NCI-H187 (cell line): ENCODE measurements around the gene LARGE1.

Source experiments
- DNase-seq, 2 experiments: peaks; one replicate each; lab custom pipeline; 2025; lab: John Stamatoyannopoulos, UW

Gene LARGE1

DNA sequence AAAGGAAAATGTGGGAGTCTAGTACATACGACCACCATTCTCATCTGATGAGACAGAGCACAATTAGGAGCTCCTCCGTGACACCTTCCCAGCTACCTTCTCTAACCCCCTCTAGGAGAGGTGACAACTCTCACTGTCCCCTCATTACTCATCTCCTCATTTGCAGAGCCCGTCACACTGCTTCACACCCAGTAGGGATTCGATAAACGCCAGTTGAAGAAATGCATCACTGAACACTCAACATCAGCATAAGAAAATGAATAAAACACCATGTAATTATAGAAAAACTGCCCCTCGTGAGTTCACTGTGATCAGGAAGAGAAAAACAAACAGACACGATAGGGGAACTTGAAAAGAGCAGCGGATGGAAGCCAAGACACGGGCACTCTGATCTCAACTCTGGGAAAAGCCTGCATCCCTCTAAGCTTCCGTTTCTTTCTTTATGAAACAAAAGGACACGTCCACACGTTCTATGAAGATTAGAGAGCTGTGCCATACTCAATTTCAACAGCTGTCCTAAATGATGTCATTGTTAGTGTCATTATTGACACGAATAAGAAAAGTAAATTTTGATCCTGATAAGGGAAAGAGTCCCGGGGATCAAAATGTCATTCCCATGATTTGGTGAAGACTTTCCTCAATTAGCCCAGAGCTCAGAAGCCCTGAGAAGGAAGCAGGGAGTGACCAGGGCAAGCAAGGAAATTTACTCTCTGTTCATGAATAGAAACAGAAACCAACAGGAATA is 356.9 kb downstream of the LARGE1 start:
- no peak for DNase-seq

DNA sequence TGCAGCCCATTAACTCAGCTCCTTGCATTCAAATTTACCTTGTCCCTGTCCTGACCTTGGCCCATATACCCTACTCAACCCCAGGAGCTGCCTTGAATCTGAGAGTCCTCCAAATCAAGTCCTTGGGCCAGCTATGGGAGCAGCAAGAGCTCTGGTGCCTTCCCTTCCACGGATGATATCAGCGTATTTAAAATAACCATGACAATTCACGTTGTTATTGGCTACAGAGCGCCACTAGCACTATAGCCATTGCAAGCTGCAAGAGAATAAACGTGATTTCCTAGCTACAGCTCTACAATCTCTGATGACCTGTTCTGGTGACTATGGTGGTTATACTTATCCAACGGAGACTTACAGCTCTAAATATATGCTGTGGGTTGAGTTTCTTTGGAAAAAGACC is 357.8 kb downstream of the LARGE1 start:
- no peak for DNase-seq

DNA sequence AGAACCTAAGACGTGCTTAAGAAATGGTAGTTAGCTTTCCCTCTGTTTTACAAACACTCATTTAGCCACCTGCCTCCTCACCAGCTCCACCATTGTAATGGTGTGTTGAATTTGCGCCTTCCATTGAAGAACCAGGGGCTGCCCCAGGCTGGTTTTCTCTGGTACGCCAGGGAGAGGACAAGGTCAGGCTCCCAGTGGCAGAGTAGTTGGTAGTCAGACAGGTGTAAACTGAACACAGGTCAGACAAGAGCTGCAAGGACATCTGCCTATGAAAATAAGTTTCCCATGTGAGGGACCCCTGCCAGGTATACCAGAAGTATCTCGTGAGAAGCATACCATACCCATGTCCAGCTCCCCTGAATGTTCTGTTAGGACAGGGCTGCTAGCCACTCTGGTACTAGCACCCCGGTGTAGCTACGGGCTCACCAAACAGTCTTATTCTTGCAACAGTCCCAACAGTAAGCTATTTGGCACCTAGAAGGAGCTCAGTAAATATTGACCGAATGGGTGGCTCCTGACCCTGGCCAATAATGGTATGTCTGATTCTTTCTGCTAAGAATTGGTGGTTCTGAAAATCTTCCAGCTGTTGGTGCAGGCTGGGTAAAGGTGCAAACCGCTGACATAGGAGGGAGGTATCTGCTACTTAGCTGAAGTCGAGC is 359.0 kb downstream of the LARGE1 start:
- no peak for DNase-seq

DNA sequence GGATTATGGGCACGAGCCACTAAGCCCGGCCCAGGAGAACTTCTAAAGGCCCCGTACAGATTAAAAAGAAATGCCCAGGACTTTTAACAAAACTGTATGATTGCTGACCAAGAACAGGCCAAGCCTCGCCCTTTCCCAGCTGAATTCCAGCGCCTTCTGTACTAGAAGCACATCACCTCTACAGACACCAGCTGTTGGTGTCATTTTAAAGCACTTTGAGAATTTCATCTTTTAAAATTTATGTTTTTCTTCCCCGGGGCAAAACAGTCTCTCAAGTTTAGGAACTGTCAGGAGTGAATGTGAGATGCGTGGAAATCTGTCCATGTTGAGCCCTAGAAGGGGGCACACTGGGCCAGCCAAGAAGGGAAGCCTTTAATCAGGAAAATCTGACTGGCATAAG is 362.4 kb downstream of the LARGE1 start:
- DNase-seq, result no peak

DNA sequence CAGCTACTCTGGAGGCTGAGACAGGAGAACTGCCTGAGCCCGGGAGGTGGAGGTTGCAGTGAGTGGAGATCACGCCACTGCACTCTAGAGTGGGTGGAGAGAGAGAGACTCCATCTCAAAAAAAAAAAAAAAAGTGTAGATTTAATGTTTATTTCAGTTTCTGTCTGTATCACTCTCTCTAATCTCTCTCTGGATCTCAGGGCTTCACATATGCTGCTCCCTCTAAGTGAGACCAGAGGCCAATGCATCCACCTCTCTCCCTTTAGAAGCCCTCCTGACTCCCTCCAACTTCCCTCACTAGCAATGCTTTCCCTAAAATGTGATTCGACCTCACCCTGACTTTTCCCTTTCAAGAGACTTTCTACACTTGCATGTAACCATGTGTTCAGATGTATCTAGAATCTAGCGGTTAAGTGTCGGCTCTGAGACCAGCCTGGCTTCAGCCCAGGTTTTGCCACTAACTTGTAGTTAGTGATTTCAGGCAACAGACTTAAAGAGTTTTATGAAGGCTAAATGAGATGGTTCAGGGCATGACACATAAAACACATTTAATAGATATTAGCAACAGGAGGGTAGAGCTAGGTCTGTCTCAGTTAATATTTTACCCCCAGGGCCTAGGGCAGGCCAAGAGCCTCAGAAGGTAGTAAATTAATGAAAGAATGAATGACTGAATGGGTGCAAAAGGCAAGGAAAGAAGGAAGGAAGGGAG is 364.3 kb downstream of the LARGE1 start:
- no peak for DNase-seq

DNA sequence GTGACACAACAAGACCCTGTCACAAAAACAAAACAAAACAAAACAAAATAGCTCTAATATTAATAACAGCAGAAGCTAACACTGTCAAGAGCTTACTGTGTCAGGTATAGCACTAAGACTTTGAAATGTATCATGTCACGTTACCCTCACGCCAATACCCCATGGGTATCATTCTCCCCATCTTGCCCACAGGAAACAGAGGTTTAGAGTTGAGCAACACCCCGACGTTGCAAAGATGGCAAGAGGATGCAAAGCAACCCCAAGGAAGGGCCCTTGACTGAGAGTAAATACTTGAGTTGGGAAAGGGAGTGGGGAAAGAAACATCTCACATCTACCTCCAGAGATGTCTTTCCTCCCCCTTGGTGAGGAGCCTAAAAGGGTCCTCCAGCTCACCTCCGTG is 366.8 kb downstream of the LARGE1 start:
- no peak for DNase-seq

DNA sequence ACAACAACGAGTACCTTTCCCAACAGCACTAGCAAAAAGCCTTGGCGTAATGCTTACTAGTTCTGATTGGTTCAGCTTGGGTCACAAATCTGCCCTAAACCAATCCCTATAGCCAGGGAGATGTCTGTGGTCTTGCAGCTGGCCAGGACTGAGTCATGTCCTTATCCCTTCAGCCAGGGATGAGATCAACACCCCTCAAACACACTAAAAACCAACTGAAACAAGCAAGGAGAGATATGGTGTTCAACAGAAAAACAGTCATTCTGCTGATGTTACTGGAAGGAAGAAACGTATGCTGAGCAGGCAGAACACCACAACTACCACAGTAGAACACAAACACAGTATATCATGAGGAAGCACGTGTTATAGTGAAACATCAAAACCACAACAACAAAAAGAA is 375.6 kb downstream of the LARGE1 start:
- DNase-seq, result no peak

DNA sequence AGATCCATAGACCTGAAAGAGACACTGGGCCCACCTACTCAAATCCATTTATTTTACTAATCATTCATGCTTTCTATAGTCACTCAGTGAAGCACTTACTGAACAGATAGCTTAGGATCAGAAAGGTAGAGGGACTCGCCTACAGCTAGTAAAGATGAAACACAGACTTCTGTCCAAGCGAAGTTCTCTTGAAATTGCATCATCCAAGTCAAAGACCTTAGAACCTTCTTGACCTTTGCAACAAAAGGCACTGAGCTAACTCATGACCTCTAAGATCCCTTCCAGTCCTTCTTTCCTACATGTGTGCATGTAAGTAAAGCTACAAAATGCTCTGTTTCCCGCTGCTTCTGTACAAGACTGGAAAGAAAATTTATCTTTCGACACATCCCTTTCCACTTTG is 377.6 kb downstream of the LARGE1 start:
- DNase-seq, result no peak

DNA sequence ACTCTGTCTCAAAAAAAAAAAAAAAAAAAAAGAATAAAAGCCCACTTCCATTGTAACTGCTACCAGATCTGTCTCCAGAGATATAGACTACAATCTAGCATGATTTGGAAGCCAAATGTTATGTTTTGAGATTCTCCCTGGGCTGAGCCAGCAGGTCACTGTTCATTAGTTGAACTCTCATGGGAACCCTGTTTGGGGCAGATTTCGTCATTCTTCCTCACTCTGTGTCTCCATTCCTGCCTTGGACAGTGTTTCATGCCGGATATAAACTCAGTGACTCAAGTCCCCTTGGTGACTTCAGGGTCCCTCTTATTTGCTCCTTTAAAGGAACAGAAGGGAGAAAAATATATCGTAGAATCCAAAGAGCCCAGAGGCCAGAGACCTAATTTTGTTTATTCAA is 378.1 kb downstream of the LARGE1 start:
- no peak for DNase-seq

DNA sequence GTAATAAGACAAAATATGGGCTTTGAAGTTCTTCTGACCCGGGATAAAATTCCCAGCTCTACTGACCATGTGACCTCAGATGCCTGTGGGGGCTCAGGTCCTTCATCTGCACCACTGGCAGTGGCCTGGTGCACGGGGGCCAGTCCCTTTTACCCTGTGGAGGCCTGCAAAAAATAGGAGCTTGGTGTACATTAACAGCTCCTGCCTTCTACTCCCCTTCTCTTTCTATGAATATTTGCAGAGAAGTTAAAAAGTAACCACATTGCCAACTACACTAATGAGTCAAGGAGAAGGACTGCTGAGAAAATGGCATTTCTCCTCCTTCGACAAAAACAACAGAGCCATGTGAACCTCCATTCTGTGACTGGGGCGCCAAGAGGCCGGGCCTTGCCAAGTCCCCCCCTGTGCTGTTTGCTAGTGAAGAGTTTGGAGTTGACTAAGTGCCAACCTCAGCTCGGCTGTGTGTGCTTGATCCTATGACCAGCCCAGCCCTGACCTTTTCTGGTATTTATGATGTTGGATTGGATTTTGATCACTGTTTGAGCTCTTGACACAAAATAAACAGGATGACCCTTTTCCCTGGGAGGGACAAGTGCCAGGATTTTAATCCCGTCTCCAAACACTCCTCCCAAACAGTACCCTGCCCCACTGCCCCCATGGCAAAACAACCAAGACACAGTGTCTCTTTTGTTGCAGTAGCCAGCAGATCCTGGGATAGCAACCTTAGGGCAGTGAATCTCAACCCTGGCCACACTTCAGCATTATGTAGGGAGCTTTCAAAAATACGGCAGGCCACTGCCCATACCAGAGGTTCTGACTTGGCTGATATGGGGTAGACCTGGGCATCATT is 380.1 kb downstream of the LARGE1 start:
- DNase-seq, result no peak

DNA sequence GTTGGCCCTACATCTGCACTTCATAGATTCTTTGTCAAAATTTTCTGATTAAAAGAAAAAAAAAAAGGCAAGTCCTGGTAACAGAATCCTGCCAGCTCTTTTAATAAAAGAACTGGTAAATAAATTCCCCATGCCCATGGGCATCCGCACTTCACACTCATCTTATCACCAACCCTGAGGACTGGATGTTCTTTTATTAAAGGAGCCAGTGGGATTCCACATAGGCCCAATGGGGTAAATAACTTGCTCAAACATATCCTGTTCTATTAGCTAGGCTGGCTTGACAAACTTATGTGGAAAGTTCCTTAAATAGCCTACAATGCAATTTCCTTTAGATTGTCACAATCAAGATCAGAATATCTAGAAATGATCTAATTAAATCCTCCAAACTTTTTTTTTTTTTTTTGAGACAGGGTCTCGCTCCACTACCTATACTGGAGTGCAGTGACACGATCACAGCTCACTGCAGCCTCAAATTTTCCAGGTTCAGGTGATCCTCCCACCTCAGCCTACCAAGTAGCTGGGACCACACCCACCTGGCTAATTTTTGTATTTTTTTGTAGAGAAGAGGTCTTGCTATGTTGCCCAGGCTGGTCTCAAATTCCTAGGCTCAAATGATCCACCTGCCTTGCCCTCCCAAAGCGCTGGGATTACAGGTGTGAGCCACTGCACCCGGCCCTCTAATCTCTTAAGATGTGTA is 380.9 kb downstream of the LARGE1 start:
- DNase-seq, result no peak

DNA sequence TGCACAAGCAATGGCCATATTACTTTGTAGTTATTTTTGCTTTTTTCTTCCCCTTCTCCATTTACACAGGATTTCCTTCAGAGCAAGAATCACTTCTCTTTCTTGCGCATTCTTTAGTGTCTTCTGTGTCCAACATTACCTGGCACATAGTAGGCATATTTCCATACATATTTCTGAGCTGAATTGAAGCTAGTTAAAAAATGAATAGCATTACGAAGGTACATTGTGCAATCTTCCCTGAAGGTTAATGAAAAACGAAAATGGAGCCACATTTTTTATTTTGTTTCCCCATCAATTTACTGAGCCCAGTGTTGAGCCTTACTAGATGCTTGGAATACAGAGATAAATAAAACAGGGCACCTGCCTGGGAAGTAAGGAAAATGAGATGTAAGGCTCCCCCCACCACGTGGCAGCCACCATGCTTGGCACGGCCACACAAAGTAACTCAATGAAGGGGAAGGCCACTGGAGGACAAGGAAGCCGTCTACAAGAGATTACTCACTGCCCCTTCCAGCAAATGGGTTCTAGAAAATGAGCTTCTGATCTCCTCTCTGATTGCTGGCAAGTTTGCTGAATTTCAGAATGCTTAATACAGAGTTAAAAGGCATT is 381.9 kb downstream of the LARGE1 start:
- DNase-seq, result no peak

DNA sequence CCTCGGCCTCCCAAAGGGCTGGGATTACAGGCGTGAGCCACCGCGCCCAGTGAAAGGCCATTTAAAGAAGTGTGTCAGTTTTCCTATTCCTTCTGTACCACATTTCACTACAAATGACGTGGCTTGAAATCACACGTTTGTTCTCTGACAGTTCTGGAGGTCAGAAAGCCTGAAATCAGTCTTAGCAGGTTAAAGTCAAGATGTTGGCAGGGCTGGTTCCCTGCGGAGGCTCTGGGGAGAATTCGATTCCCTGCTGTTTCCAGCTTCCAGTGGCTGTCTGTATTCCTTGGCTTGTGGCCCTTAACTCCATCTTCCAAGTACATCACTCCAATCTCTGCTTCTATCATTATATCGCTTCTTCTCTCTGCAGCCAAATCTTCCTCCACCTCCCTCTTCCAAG is 383.2 kb downstream of the LARGE1 start:
- DNase-seq, result no peak

DNA sequence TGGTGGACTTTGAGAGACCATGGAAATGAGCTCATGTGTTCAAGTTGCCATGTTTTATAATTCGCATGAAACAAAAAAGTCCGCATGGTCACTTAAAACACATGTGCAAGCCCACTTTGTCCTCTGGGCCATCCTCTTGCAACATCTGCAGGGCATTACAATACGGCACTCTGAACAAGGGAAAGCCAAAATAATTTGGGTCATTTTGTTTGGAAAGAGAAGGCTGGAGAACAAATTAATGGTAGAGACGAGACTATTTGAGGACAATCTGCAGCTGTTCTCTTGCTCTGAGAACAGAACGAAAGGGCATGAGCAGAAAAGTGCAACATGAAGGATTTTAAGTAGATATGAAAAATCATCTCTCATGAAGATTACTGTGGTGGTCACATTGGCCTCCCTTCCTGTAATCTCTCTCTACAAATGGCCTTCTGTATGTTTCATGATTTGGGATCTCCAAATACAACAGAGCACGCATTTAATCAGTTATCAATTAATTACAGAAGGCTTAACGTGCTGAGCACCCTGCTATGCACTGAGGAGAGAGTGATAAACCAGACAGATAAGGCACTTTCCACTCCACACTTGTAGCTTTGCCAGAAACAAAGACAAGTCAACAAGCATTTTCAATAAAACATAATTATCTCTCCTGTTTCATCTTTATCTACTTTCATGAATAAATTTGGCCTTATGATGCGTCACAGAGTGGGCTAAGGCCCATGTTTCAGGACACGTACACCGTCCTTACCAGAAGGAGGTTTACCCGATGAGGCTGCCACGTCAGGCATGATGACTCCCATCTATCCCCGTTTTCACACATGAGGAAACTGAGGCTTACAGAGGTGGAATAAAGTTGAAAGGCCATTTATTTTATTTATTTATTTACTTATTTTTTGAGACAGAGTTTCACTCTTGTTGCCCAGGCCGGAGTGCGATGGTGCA is 384.1 kb downstream of the LARGE1 start:
- DNase-seq, result no peak

DNA sequence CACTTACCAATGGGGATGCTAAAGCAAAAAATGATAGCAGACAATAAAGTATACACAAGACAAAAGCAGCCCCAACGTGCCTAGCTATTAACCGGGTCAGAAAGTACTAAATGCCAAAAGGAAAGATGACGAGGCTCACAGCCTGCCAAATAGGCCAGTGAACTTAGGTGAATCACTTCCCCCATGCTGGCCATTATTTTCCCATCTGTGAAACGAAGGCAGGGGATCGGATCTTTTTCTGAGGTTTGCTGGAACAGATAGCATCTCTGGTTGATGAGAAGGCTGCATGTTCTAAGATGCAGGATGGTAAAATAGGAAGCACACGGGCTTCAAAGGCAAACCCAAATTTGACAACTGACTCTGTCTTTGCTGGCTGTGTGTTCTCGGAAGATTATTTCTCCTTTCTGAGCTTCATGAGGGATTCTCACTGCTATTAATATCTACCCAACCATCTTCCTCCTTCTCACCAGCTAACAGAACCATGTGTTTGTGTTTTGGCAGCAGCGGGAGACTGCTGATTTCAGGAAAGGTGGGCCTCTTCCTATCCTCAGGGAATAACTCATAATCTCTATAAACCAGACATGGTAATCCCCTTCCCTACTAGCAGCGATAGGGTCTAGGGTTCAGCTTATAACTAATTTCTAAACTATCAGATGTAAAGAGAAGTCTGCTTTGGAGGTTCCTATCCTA is 390.7 kb downstream of the LARGE1 start:
- no peak for DNase-seq

DNA sequence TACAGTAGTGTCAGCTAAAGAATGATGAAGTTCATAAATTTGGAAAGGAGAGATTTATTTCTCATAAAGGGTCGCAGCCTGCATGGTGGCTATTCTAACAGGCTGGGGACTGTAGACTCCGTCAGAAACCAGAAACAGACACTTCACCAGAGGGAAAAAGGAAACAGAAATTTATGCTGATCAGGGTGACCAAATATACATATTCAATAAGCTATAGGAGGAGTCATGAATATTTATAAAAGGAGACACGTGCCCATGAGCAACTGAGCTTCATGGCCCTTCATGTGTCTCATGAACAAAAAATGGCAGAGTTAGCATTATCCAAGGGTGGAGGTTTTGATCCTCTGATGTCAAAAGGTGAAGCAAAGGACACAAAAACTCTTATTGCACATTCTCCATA is 392.1 kb downstream of the LARGE1 start:
- no peak for DNase-seq

DNA sequence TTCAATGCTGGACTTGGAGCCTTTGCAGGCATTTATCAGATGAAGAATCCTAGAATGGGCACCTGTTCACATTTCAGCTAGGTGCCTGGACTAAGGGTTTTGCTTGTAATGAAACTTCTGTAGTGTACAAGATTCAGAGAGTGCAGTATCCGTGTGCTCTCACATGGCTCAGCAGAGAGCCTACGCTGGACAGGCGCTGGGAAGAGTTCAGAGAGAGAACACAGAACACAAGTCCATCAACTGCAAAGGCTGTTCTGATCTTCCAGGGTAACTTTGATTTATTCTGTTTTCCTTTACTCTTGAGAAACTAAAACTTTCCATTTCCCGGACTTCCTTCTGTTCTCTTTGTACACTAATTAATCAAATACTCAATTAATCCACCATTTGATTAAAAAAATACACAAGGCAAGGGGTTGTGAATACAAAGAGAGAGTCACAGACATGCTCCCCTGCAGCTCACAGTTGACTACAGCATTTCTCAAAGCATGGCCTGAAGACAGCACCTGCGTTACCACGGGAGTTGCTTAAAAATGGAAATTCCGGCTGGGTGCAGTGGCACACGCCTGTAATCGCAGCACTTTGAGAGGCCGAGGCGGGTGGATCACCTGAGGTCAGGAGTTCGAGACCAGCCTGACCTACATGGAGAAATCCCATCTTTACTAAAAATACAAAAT is 393.7 kb downstream of the LARGE1 start:
- DNase-seq, result no peak

DNA sequence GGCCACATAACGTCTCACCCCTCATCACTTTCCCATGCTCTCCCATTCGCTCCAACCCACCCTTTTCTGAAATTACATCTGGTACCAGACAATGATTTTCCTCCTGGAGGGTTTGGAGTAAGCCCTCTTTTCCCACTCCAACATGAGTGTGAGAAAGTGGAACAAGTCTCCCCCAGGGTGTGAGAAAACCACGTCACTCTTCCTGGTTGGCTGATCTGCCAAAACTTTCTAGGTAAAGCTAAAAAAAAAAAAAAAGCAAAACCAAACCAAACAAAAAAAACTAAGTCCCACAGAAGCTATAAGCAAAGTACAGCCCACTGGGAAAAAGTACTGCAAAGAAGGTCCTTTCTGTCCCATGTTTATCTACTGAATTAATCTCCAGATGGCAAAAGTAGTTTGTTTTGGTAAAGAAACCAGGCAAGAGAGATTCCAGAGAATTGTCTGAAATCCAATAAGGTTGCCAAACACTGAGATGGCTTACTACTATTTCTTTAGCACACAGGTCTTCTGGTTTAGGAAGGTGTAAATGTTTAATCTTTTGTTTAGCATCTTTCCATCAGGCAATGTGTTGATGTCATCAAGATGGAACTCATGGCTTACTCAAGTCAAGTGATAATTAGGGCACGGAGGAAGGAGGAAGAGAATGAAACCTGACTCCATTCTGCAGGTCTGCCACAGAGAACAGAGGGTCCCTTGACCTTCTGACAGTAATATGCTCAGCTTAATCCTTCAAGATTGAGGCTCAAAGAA is 395.6 kb downstream of the LARGE1 start:
- no peak for DNase-seq
